ENCODE data around the gene POC1A. TPM values are rescaled to one million over a fixed set of nuclear protein-coding genes. Genes with fewer than 3 reads are reported as not detected.

The POC1A gene
- polyA plus RNA-seq, 1 of the 3 experiments (the other 2 are of a cell fraction) = 11.7 TPM

- H3K79me2 ChIP-seq (ENCODE audit: insufficient read depth) = 0 out of 2 replicates have a peak, but pooled peaks cover 4% of the 10 kb centered on the region
- H3K36me3 ChIP-seq (replicated peaks in 1 of 2; ENCODE audit: control insufficient read depth in 1 of 2, insufficient read depth in 2 of 2, low read length in 1 of 2) = peaks cover 0 to 16% of the 10 kb centered on the region in 2 experiments
- H3K27me3 ChIP-seq (ENCODE audit: insufficient read depth) = no peaks in the 10 kb centered on the region
- H3K9me3 ChIP-seq = no peaks in the 10 kb centered on the region
- H3K27ac ChIP-seq (ENCODE audit: low read depth in 2 of 2, low read length in 1 of 2) = no peak overlapping the region; a peak in 1 of 4 replicates
- POLR2A ChIA-PET = interaction anchor here (3.1 kb wide), 1 partner anchor 72 kb away, joined by 22 read pairs; no protein-coding TSS in a partner anchor
- no peak overlapping the region for H2AFZ ChIP-seq (ENCODE audit: low read depth)
- no peak for DNase-seq
- 99% methylated on average over 7 of the region's 8 CpGs for WGBS (ENCODE audit: low lambda C conversion rate)
- no peak overlapping the region for H3K4me3 ChIP-seq (ENCODE audit: low read depth in 2 of 2, low read length in 1 of 2)
- H3K4me2 ChIP-seq = no peak overlapping the region
- no peaks in the 10 kb centered on the region for H4K20me1 ChIP-seq (ENCODE audit: insufficient read depth)
- no peaks in the 10 kb centered on the region for H3K9me2 ChIP-seq
- CTCF ChIA-PET = interaction anchor here (3.3 to 12.7 kb wide), 5 partner anchors 19 to 120 kb away, joined by 24 to 366 read pairs (median 48); partner anchors contain the start of gene DUSP7
- H3K4me1 ChIP-seq (ENCODE audit: control insufficient read depth in 1 of 2, insufficient read depth in 2 of 2, low read depth in 1 of 2, low read length in 1 of 2) = peaks cover 6 to 38% of the 10 kb centered on the region in 2 experiments; a peak in 2 of 4 replicates
- TF ChIP-seq CTCF (IDR thresholded peaks at IDR 0.05) = no peak
- no peak overlapping the region for H3K9ac ChIP-seq
- H3F3A ChIP-seq (replicated peaks; ENCODE audit: insufficient read depth) = peaks cover 3% of the 10 kb centered on the region
These were observed 29.5 kb downstream of the POC1A start for GRCh38 chr3:52124766-52125165.

DNA sequence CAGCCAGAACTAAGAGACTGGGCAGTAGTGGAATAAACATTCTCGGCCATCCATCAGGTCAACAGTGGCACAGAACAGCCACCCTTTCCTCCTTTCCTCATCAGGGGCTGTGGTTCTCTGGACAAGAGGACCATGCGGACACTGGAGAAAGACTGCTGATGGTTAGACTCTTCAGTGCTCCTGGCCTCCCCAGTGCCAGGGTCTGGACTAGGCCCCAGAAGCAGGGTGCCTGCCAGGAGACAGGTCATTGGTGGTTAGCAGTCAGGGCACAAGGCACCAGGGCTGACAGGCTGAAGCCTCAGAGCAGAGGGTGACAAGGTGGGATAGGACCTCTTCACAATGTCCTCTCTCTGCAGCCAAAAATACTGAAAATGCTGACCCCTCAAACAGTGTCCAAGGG, 30.1 kb downstream of the POC1A start:
- POLR2A ChIA-PET = interaction anchor here (1.1 to 3.1 kb wide), 5 partner anchors 15 to 83 kb away, joined by 3 to 22 read pairs (median 6); partner anchors contain the start of gene DUSP7
- H3K4me2 ChIP-seq = no peak overlapping the region

More for the DNA sequence above, 30.1 kb downstream of the POC1A start:
- Histone ChIP-seq H3K27me3 (ENCODE audit: insufficient read depth) (no peaks in the 10 kb centered on the region), H3K36me3 (replicated peaks in 1 of 2; ENCODE audit: control insufficient read depth in 1 of 2, insufficient read depth in 2 of 2, low read length in 1 of 2) (peaks cover 0 to 16% of the 10 kb centered on the region in 2 experiments), H3K9ac (no peak overlapping the region), H3K4me3 (ENCODE audit: low read depth in 2 of 2, low read length in 1 of 2) (no peak overlapping the region), H3K27ac (ENCODE audit: low read depth in 2 of 2, low read length in 1 of 2) (peak overlapping the region in 1 of 2 experiments; percentile 7; a peak in 1 of 4 replicates), H3F3A (replicated peaks; ENCODE audit: insufficient read depth) (peaks cover 3% of the 10 kb centered on the region), H3K79me2 (ENCODE audit: insufficient read depth) (0 out of 2 replicates have a peak, but pooled peaks cover 4% of the 10 kb centered on the region), H2AFZ (ENCODE audit: low read depth) (no peak overlapping the region), H3K9me3 (no peaks in the 10 kb centered on the region), H4K20me1 (ENCODE audit: insufficient read depth) (no peaks in the 10 kb centered on the region), H3K9me2 (no peaks in the 10 kb centered on the region), H3K4me1 (ENCODE audit: control insufficient read depth in 1 of 2, insufficient read depth in 2 of 2, low read depth in 1 of 2, low read length in 1 of 2) (peaks cover 6 to 36% of the 10 kb centered on the region in 2 experiments; a peak in 2 of 4 replicates)
- TF ChIP-seq MAX (IDR thresholded peaks at IDR 0.05; ENCODE audit: low read depth) (no peak), REST (IDR thresholded peaks at IDR 0.05; ENCODE audit: low read depth, low read length) (no peak)
- CTCF ChIA-PET = interaction anchor here (0.8 to 12.7 kb wide), 23 partner anchors 8 to 322 kb away, joined by 3 to 366 read pairs (median 8); partner anchors contain the start of genes DUSP7 and RPL29
- DNase-seq = no peak
- 88% methylated on average over 1 of the region's 2 CpGs for WGBS (ENCODE audit: low lambda C conversion rate)
